MG63 (cell line): Measurements from ENCODE around the gene SLC9B1. TPM values are rescaled to one million over a fixed set of nuclear protein-coding genes. Genes with fewer than 3 reads are reported as not detected.
"Not testable (repeated sequence)": the region's sequence is repeated elsewhere in the genome, so short reads cannot be mapped to it uniquely, and the experiment has no call there.

Source experiments
- DNase-seq: peaks from one replicate; pipeline ENCODE4 v3.0.0-alpha.2; 2020
- H3K27me3 ChIP-seq: fragments of 250-450 bp; sonication (Bioruptor Pico); 2 replicates; pipeline ENCODE4 v1.5.1; 2020; ENCODE audit warnings: mild to moderate bottlenecking, moderate library complexity
- H3K36me3 ChIP-seq: fragments of 250-450 bp; sonication (Bioruptor Pico); 2 replicates; pipeline ENCODE4 v1.5.1; 2020; ENCODE audit warnings: mild to moderate bottlenecking, moderate library complexity
- H3K4me3 ChIP-seq: fragments of 250-450 bp; sonication (Bioruptor Pico); 2 replicates; pipeline ENCODE4 v1.5.1; 2020; ENCODE audit warnings: mild to moderate bottlenecking, moderate library complexity
- H3K9me3 ChIP-seq: fragments of 250-450 bp; sonication (Bioruptor Pico); 2 replicates; pipeline ENCODE4 v1.5.1; 2020; ENCODE audit warnings: mild to moderate bottlenecking, moderate library complexity
- total RNA-seq: library from RNA; depleted of rRNA; stranded (reverse); fragments of >200 nt; shearing (Covaris generic); gene quantifications from 2 replicates; pipeline ENCODE4 v1.2.3, GENCODE V29; 2014; ENCODE audit warnings: low replicate concordance; rRNA removed

SLC9B1 gene
- total RNA-seq, 1 experiment from 2014 or later, result 2.3 TPM

DNA sequence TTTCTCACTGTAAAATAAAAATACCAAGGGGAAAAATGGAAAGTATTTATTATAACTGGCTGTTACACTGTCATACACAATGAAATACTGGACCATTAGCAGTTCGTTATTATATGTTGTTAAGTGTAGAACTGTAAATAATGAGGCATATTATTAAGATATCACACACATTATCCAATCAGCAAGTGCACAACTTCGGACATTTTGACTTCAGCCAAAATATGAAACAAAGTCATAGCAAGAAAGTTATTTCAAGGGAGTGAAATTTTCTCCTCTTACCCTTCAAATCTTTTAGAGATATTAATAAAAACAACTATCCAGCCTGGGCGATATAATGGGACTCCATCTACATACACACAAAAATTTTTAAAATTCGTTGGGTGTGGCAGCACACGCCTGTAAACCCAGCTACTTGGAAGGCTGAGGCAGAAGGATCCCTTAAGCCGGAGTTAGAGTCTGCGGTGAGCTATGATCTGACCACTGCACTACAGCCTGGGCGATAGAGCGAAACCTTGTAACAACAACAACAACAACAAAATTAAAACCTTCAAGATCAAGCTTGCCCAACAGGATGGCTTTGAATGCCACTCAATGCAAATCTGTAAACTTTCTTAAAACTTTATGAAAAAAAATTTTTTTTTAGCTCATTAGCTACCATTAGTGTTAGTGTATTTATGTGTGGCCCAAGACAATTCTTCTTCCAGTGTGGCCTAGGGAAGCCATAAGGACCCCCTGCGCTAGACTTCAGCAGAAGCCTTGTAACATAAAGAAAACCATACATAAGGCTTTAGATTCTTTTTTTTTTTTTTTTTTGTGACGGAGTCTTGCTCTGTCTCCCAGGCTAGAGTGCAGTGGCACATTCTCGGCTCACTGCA lies 152.0 kb downstream of the SLC9B1 start:
- Histone ChIP-seq H3K27me3 (no peaks in the 10 kb centered on the region), H3K9me3 (no peaks in the 10 kb centered on the region), H3K36me3 (peaks cover 5% of the 10 kb centered on the region), H3K4me3 (peak overlapping the region; percentile 77)
- peak; percentile 20 for DNase-seq

DNA sequence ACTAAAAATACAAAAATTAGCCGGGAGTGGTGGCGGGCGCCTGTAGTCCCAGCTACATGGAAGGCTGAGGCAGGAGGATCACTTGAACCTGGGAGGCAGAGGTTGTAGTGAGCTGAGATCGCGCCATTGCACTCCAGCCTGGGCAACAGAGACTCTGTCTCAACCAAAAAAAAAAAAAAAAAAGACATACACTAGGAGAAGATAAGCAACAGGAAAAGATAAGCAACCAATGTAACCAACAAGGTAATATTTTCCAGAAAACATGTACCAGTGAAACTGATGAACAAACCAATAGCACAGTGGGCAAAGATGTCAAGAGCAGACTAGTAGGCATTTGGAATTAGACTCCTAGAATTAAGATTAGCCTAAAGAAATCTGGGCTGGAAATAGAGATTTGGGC lies 154.2 kb downstream of the SLC9B1 start:
- not testable (repeated sequence) for H3K4me3 ChIP-seq, H3K27me3 ChIP-seq, H3K9me3 ChIP-seq, H3K36me3 ChIP-seq, DNase-seq

DNA sequence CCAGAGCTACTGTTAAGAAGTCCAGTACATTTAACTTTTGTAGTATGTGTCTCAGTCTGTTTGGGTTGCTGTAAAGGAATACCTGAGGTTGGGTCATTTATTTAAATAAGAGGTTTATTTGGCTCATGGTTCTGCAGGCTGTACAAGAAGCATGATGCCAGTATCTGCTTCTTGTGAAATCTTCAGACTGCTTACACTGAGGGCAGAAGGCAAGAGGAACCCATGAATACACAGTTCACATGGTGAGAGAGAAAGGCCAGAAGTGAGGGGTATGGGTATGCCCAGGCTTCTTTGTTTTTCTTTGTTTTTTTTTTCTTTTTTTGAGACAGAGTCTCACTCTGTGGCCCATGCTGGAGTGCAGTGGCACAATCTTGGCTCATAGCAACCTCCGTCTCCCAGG lies 156.8 kb downstream of the SLC9B1 start:
- Histone ChIP-seq H3K36me3 (no peaks in the 10 kb centered on the region; the same call in 1 of the 2 replicates), H3K27me3 (no peaks in the 10 kb centered on the region), H3K4me3 (no peak overlapping the region), H3K9me3 (no peaks in the 10 kb centered on the region; the same call in 1 of the 2 replicates)
- no peak for DNase-seq

DNA sequence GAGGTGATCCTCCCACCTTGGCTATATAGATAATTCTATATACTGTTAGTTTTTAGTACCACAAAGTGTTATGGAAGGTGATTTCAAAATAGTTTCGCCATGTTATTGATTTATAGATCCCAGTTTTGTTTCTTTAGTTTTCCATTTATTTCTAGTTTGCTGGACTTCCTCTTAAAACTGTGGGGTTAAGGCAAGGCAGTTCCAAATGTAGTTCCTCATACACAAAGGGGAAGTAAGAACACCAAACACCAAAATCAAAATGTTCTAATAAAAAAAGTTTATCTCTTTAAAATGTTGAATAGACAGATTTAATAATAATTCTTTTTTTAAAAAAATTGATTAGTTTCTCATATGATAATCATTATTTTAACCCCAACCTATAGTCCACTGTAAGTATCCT lies 157.5 kb downstream of the SLC9B1 start:
- Histone ChIP-seq H3K4me3 (no peak overlapping the region), H3K9me3 (no peaks in the 10 kb centered on the region; the same call in 1 of the 2 replicates), H3K27me3 (no peaks in the 10 kb centered on the region), H3K36me3 (no peaks in the 10 kb centered on the region; the same call in 1 of the 2 replicates)
- DNase-seq, result no peak

DNA sequence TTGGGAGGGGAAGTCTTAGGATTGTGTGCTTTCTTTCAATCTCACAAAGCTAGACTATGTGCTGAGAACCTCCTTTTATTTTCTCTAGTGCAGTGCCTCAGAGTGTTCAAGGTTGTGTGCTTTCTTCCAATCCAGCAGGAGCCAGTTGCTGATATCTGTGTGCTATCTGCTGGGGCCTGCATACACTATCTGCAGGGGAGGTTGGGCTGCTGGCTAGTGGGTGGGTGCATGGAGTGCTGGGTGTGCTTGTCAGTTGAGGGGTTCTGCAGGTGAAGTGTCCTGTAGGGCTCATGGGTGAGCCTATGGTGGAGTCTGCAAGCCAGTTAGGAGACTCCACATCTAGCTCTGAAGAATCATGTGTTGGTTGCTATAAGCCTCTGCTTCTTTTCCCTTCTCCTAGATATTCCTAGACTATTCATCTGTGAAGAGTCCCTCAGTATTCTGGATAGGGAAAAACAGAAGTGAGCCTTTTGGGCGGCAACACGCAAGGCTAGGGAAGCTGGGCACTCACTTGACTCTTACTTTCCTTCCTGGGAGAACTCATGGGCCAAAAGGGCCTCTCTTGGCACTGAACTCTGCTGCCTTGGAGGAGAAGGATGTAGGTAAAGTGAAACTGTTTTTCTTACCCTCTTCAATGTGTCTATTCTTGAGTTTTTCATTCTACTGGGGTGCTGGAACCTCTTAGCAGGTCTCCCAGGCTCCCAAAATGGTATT lies 158.7 kb downstream of the SLC9B1 start:
- no peak overlapping the region for H3K4me3 ChIP-seq
- no peaks in the 10 kb centered on the region for H3K36me3 ChIP-seq
- DNase-seq, result no peak
- no peaks in the 10 kb centered on the region; the same call in 1 of the 2 replicates for H3K9me3 ChIP-seq
- H3K27me3 ChIP-seq, result no peaks in the 10 kb centered on the region

DNA sequence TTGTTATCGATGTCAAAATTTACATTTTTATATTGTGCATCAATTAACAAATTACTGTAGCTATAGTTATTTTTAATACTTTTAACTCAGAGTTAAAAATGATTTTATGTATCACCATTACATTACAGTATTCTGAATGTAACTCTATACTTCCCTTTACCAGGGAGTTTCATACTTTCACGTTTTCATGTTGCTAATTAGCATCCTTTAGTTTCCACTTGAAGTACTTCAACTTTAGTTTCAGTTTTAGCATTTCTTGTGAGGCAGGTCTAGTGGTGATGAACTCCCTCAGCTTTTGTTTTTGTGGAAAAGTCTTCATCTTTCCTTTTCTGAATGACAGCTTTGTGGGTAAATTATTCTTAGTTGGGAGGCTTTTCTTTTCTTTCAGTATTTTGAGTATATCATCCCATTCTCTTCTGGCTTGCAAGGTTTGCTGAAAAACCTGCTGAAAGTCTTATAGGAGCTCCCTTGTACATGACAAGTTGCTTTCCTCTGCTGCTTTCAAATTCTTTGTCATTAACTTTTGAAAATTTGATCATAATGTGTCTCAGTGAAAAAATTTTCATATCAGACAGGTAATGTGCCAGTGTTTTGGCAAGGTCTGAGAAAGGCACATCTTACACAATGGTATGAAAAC lies 160.6 kb downstream of the SLC9B1 start:
- H3K4me3 ChIP-seq, result no peak overlapping the region
- no peaks in the 10 kb centered on the region; the same call in 1 of the 2 replicates for H3K9me3 ChIP-seq
- no peaks in the 10 kb centered on the region for H3K27me3 ChIP-seq
- no peak for DNase-seq
- no peaks in the 10 kb centered on the region for H3K36me3 ChIP-seq

Other genes with a start within 250 kb of the SLC9B1 start
- gene UBE2D3, start 192.2 kb downstream of the SLC9B1 start, total RNA-seq, result 284 and 289 TPM in 2 replicates
- 43.1 and 44.0 TPM in 2 replicates for gene CISD2, start 150.7 kb downstream of the SLC9B1 start, total RNA-seq
- 13.6 and 14.3 TPM in 2 replicates for gene SLC9B2, start 57.1 kb upstream of the SLC9B1 start, total RNA-seq
- gene BDH2, start 80.1 kb upstream of the SLC9B1 start, total RNA-seq, result 3.3 and 4.0 TPM in 2 replicates
- 7.5 and 27.9 TPM in 2 replicates for gene CENPE, start 178.6 kb upstream of the SLC9B1 start, total RNA-seq